H9 (cell line): ENCODE results near the gene TMEM109. TPM values are rescaled to one million over a fixed set of nuclear protein-coding genes. Genes with fewer than 3 reads are reported as not detected.

Experiments used
- DNase-seq: peaks from one replicate; pipeline ENCODE4 v3.0.0-alpha.2; 2017
- H2AFZ ChIP-seq: one replicate; pipeline ENCODE4 v1.6.1; 2013; ENCODE audit warnings: mild to moderate bottlenecking, low read length, control low read depth, moderate library complexity
- H2AK5ac ChIP-seq: 2 replicates; pipeline ENCODE4 v1.6.1; 2013; ENCODE audit warnings: low read length, control low read depth, mixed read lengths; ENCODE audit not compliant: insufficient read length
- H2BK120ac ChIP-seq: one replicate; pipeline ENCODE4 v1.6.1; 2013; ENCODE audit warnings: low read depth, mild to moderate bottlenecking, low read length, control low read depth, inconsistent platforms; ENCODE audit not compliant: poor library complexity, severe bottlenecking
- H2BK12ac ChIP-seq: 2 replicates; pipeline ENCODE4 v1.6.1; 2013; ENCODE audit warnings: low read length, control low read depth, mixed read lengths, low read depth; ENCODE audit not compliant: insufficient read length
- H2BK15ac ChIP-seq: 2 replicates; pipeline ENCODE4 v1.6.1; 2013; ENCODE audit warnings: low read depth, low read length, control low read depth
- H2BK20ac ChIP-seq: one replicate; pipeline ENCODE4 v1.6.1; 2013; ENCODE audit warnings: low read depth, mild to moderate bottlenecking, low read length, control low read depth, inconsistent platforms; ENCODE audit not compliant: poor library complexity, severe bottlenecking
- H2BK5ac ChIP-seq: 2 replicates; pipeline ENCODE4 v1.6.1; 2013; ENCODE audit warnings: low read length, control low read depth, mixed read lengths; ENCODE audit not compliant: insufficient read length
- H3K14ac ChIP-seq: 2 replicates; pipeline ENCODE4 v1.6.1; 2013; ENCODE audit warnings: low read length, control low read depth; ENCODE audit not compliant: insufficient read depth
- H3K18ac ChIP-seq: 2 replicates; pipeline ENCODE4 v1.6.1; 2013; ENCODE audit warnings: low read depth, mild to moderate bottlenecking, mixed read lengths, low read length, control low read depth; ENCODE audit not compliant: insufficient read length
- H3K23ac ChIP-seq: 2 replicates; pipeline ENCODE4 v1.6.1; 2013; ENCODE audit warnings: low read length, control low read depth, mixed read lengths, low read depth; ENCODE audit not compliant: insufficient read length
- H3K23me2 ChIP-seq: 2 replicates; pipeline ENCODE4 v1.6.1; 2013; ENCODE audit warnings: low read depth, mild to moderate bottlenecking, mixed read lengths, low read length, control low read depth; ENCODE audit not compliant: insufficient read length, poor library complexity, severe bottlenecking
- H3K27ac ChIP-seq: 2 replicates; pipeline ENCODE4 v1.5.1; 2013; ENCODE audit warnings: low read length, control low read depth, mixed read lengths, low read depth; ENCODE audit not compliant: insufficient read length
- H3K27me3 ChIP-seq: 2 replicates; pipeline ENCODE4 v1.6.1; 2013; ENCODE audit warnings: low read length, control low read depth, inconsistent platforms; ENCODE audit not compliant: insufficient read depth
- H3K4ac ChIP-seq: 2 replicates; pipeline ENCODE4 v1.6.1; 2013; ENCODE audit warnings: low read depth, mild to moderate bottlenecking, control low read depth, inconsistent platforms, low read length, moderate library complexity
- H3K4me1 ChIP-seq: 2 replicates; pipeline ENCODE4 v1.6.1; 2013; ENCODE audit warnings: low read length, control low read depth, inconsistent platforms; ENCODE audit not compliant: insufficient read depth
- H3K4me2 ChIP-seq: 2 replicates; pipeline ENCODE4 v1.6.1; 2013; ENCODE audit warnings: low read length, control low read depth, mixed read lengths; ENCODE audit not compliant: insufficient read length, insufficient read depth
- H3K56ac ChIP-seq: 2 replicates; pipeline ENCODE4 v1.6.1; 2013; ENCODE audit warnings: low read depth, mild to moderate bottlenecking, mixed read lengths, low read length, control low read depth; ENCODE audit not compliant: insufficient read length
- H3K79me1 ChIP-seq: 2 replicates; pipeline ENCODE4 v1.6.1; 2013; ENCODE audit warnings: low read depth, mild to moderate bottlenecking, moderate library complexity, low read length, control low read depth, inconsistent platforms; ENCODE audit not compliant: insufficient read depth, poor library complexity, severe bottlenecking
- H3K79me2 ChIP-seq: 2 replicates; pipeline ENCODE4 v1.6.1; 2013; ENCODE audit warnings: low read length, control low read depth, inconsistent platforms; ENCODE audit not compliant: insufficient read depth
- H3K9ac ChIP-seq: 2 replicates; pipeline ENCODE4 v1.6.1; 2013; ENCODE audit warnings: low read length, control low read depth, mixed read lengths; ENCODE audit not compliant: insufficient read length; ENCODE audit errors: extremely low read depth
- H3K9me3 ChIP-seq: one replicate; pipeline ENCODE4 v1.6.1; 2013; ENCODE audit warnings: low read depth, low read length, inconsistent platforms; ENCODE audit not compliant: control insufficient read depth
- H3T11ph ChIP-seq: one replicate; pipeline ENCODE4 v1.6.1; 2013; ENCODE audit warnings: mild to moderate bottlenecking, low read length, control low read depth, inconsistent platforms
- H4K20me1 ChIP-seq: one replicate; pipeline ENCODE4 v1.6.1; 2013; ENCODE audit not compliant: control insufficient read depth, insufficient read length, insufficient read depth
- H4K5ac ChIP-seq: 2 replicates; pipeline ENCODE4 v1.6.1; 2013; ENCODE audit warnings: low read depth, mild to moderate bottlenecking, mixed read lengths, low read length, control low read depth; ENCODE audit not compliant: insufficient read length
- H4K8ac ChIP-seq: replicated peaks from 2 replicates; pipeline ENCODE4 v1.6.1; 2013; ENCODE audit warnings: low read length, control low read depth, mixed read lengths, low read depth; ENCODE audit not compliant: insufficient read length
- H4K91ac ChIP-seq: 2 replicates; pipeline ENCODE4 v1.6.1; 2013; ENCODE audit warnings: low read depth, mild to moderate bottlenecking, moderate library complexity, mixed read lengths, low read length, control low read depth; ENCODE audit not compliant: insufficient read length
- H3K27ac Mint-ChIP-seq, 3 experiments: 2 replicates in 2 of 3; 3 replicates in 1 of 3; pipeline ENCODE4 v1.8.0; 2020 to 2021; ENCODE audit warnings: mixed read lengths in 3 of 3, mild to moderate bottlenecking in 1 of 3, moderate library complexity in 1 of 3
- H3K27me3 Mint-ChIP-seq: 2 replicates; pipeline ENCODE4 v1.8.0; 2021; ENCODE audit warnings: low read depth, mild to moderate bottlenecking, moderate library complexity, mixed read lengths
- H3K36me3 Mint-ChIP-seq, 3 experiments: 2 replicates in 2 of 3; 3 replicates in 1 of 3; pipeline ENCODE4 v1.8.0; 2020 to 2021; ENCODE audit warnings: low read depth in 3 of 3, mixed read lengths in 3 of 3; ENCODE audit not compliant: insufficient read depth in 1 of 3
- H3K4me1 Mint-ChIP-seq, 2 experiments: 2 replicates each; pipeline ENCODE4 v1.8.0; 2020; ENCODE audit warnings: mixed read lengths in 2 of 2
- H3K4me3 Mint-ChIP-seq, 2 experiments: 2 replicates in 1 of 2; 3 replicates in 1 of 2; pipeline ENCODE4 v1.8.0; 2020 to 2021; ENCODE audit warnings: mild to moderate bottlenecking in 2 of 2, mixed read lengths in 2 of 2, moderate library complexity in 1 of 2
- H3K9me3 Mint-ChIP-seq, 2 experiments: 2 replicates in 1 of 2; 3 replicates in 1 of 2; pipeline ENCODE4 v1.8.0; 2020; ENCODE audit warnings: mild to moderate bottlenecking in 2 of 2, mixed read lengths in 2 of 2, moderate library complexity in 1 of 2
- WGBS: extraction: QIAGEN DNeasy Blood & Tissue Kit; methylation state at CpG from one replicate; pipeline ENCODE4 v1.1.7; 2013; ENCODE audit warnings: missing lambda C conversion rate, low lambda C conversion rate, mixed read lengths; ENCODE audit not compliant: insufficient read length; ENCODE audit errors: extremely low coverage; 5-methylcytosine and 5-hydroxymethylcytosine counted together
- total RNA-seq: library from RNA; stranded (reverse); gene quantifications from 2 replicates; pipeline ENCODE4 v1.2.1, GENCODE V29; 2021
- TF ChIP-seq, protein P1 (sequence below): fragments of 200-600 bp; sonication (generic); conservative IDR thresholded peaks from 3 replicates; pipeline ENCODE4 v1.8.0; 2021; ENCODE audit warnings: antibody characterized with exemption, mild to moderate bottlenecking

TMEM109 gene
- total RNA-seq, 1 experiment from 2014 or later: 38.0 TPM

GRCh38 chr11:60968223-60968622, 54.3 kb downstream of the TMEM109 start:
- Histone ChIP-seq H3K27ac (no peak overlapping the region), H4K20me1 (no peaks in the 10 kb centered on the region), H3T11ph (no peak overlapping the region), H3K79me1 (no peaks in the 10 kb centered on the region), H3K4ac (no peak overlapping the region), H3K18ac (no peak overlapping the region), H2BK12ac (no peak overlapping the region), H2BK5ac (no peak overlapping the region), H4K8ac (no peak overlapping the region), H3K9me3 (no peaks in the 10 kb centered on the region), H3K56ac (no peak overlapping the region), H2BK15ac (no peak overlapping the region), H3K9ac (no peak overlapping the region), H2BK20ac (no peak overlapping the region), H4K5ac (no peak overlapping the region), H3K4me1 (no peaks in the 10 kb centered on the region), H3K79me2 (no peaks in the 10 kb centered on the region), H3K27me3 (no peaks in the 10 kb centered on the region; the same call in 1 of the 2 replicates), H3K4me2 (no peak overlapping the region), H3K23ac (no peak overlapping the region), H2AK5ac (no peak overlapping the region), H3K14ac (no peak overlapping the region), H4K91ac (no peak overlapping the region), H3K23me2 (no peaks in the 10 kb centered on the region), H2BK120ac (no peak overlapping the region), H2AFZ (no peak overlapping the region)
- Mint-ChIP-seq H3K36me3 (peaks cover 0 to 7% (median 6%) of the 10 kb centered on the region in 3 experiments; a peak in 5 of 7 replicates), H3K4me1 (no peaks in the 10 kb centered on the region), H3K27ac (no peak overlapping the region), H3K9me3 (peaks cover 12 to 22% of the 10 kb centered on the region in 2 experiments), H3K27me3 (peaks cover 29% of the 10 kb centered on the region), H3K4me3 (no peak overlapping the region)
- no peak for DNase-seq
- WGBS: no CpG with 5 or more reads among the region's 1 CpG
- TF ChIP-seq, protein P1, sequence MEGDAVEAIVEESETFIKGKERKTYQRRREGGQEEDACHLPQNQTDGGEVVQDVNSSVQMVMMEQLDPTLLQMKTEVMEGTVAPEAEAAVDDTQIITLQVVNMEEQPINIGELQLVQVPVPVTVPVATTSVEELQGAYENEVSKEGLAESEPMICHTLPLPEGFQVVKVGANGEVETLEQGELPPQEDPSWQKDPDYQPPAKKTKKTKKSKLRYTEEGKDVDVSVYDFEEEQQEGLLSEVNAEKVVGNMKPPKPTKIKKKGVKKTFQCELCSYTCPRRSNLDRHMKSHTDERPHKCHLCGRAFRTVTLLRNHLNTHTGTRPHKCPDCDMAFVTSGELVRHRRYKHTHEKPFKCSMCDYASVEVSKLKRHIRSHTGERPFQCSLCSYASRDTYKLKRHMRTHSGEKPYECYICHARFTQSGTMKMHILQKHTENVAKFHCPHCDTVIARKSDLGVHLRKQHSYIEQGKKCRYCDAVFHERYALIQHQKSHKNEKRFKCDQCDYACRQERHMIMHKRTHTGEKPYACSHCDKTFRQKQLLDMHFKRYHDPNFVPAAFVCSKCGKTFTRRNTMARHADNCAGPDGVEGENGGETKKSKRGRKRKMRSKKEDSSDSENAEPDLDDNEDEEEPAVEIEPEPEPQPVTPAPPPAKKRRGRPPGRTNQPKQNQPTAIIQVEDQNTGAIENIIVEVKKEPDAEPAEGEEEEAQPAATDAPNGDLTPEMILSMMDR: no peak
